Neural cell (in vitro differentiated cells): ENCODE data around the gene ROPN1B.

Experiments used
- CTCF ChIP-seq: fragments of 450-650 bp; IDR thresholded peaks from 2 replicates; pipeline ENCODE4 v1.5.1; 2014; ENCODE audit warnings: antibody characterized with exemption, mild to moderate bottlenecking, moderate library complexity; ENCODE audit not compliant: poor library complexity, severe bottlenecking
- EZH2 ChIP-seq: fragments of 200-600, 300-800 bp; shearing (Covaris generic), sonication (generic); IDR thresholded peaks from 2 replicates; pipeline ENCODE4 v1.6.1; 2014; ENCODE audit warnings: antibody characterized with exemption, low read length, borderline replicate concordance, mild to moderate bottlenecking; ENCODE audit not compliant: insufficient read depth, poor library complexity, severe bottlenecking
- TAF1 ChIP-seq: IDR thresholded peaks from 2 replicates; pipeline ENCODE4 v1.6.1; 2012; ENCODE audit warnings: low read depth

- no peak for TF ChIP-seq TAF1
- TF ChIP-seq CTCF, result no peak
- no peak for TF ChIP-seq EZH2
Observed at GRCh38 chr3:126014252-126014651, 45.3 kb downstream of the ROPN1B start.
